Measurements from ENCODE around the gene FLT3. TPM values are rescaled to one million over a fixed set of nuclear protein-coding genes. Genes with fewer than 3 reads are reported as not detected.

The FLT3 gene
- total RNA-seq, 1 donor from 2014 or later: 0.07 TPM

DNA sequence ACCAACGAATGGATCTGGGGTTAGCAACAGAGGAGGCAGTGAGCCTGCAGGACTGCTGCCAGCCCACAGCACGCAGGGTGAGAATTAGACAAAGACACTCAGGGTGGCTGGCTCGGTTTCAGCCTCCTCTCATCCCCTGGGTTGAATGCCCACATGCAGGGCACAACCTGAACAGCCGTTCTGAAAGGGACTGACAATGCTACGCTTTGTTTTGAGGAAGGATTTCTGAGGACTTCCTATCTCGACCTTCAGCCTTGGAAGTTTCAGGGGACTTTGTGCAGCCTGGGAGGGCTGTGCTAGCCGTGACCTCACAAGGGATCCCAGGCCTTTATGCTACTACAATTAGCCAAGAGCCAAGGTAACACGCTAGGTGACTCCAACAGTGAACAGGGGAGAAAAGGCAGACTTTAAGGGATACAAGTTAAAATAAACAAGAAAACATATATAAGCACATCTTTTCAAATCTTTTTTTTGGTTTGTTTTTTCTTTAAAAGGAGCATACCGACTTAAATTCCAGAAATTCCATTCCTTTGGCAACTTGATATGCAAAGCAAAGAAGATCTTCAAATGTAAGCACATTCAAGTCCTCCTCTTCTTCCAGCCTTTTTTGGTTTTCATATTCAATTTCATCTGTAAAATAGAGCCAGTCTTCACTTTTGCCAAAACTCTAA, 77.4 kb downstream of the FLT3 start:
- no peak overlapping the region for H3K27ac Mint-ChIP-seq
- intact Hi-C loops (cut with micrococcal nuclease): no loop called here
- H3K36me3 Mint-ChIP-seq (ENCODE audit: low read depth): no peaks in the 10 kb centered on the region
- CTCF ChIA-PET: no interaction called here
- no peak for ATAC-seq (ENCODE audit: low read depth)
- no peaks in the 10 kb centered on the region for H3K9me3 Mint-ChIP-seq
- POLR2A ChIA-PET: no interaction called here
- TF ChIP-seq, protein P1, sequence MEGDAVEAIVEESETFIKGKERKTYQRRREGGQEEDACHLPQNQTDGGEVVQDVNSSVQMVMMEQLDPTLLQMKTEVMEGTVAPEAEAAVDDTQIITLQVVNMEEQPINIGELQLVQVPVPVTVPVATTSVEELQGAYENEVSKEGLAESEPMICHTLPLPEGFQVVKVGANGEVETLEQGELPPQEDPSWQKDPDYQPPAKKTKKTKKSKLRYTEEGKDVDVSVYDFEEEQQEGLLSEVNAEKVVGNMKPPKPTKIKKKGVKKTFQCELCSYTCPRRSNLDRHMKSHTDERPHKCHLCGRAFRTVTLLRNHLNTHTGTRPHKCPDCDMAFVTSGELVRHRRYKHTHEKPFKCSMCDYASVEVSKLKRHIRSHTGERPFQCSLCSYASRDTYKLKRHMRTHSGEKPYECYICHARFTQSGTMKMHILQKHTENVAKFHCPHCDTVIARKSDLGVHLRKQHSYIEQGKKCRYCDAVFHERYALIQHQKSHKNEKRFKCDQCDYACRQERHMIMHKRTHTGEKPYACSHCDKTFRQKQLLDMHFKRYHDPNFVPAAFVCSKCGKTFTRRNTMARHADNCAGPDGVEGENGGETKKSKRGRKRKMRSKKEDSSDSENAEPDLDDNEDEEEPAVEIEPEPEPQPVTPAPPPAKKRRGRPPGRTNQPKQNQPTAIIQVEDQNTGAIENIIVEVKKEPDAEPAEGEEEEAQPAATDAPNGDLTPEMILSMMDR (IDR thresholded peaks at IDR 0.05): no peak
- no peak overlapping the region for H3K4me3 Mint-ChIP-seq
- DNase-seq: no peak
- peaks cover 7% of the 10 kb centered on the region for H3K4me1 Mint-ChIP-seq
- H3K27me3 Mint-ChIP-seq: no peaks in the 10 kb centered on the region

DNA sequence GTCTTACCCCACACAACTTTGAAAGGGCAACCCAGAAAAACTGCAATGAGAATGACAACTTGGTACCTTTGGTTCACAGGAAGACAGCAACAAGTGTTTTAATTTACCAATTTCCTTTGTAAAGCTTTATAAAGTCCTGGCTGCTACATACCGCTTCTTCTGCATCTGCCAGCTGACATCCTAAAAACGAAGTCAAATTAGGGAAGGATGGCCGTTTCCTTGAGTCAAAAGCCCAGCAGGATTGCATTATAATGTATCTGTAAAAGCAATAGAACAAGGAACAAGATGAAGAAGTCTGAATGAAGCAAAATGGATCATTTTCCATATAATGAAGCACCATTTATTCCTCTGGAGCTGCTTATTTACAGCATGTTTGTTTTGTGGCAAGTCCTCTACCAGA, 86.1 kb downstream of the FLT3 start:
- Mint-ChIP-seq H3K27me3 (no peaks in the 10 kb centered on the region), H3K4me3 (no peak overlapping the region), H3K4me1 (peaks cover 15% of the 10 kb centered on the region), H3K27ac (no peak overlapping the region), H3K9me3 (no peaks in the 10 kb centered on the region), H3K36me3 (ENCODE audit: low read depth) (no peaks in the 10 kb centered on the region)
- TF ChIP-seq, protein P1 (IDR thresholded peaks at IDR 0.05): no peak
- ATAC-seq (ENCODE audit: low read depth) (no peak), DNase-seq (no peak)
- ChIA-PET POLR2A (interaction anchor here (0.7 kb wide), 1 partner anchor 28 kb away, joined by 8 read pairs; no protein-coding TSS in a partner anchor), CTCF (no interaction called here)
- intact Hi-C loops (cut with micrococcal nuclease): loop anchor here (5.0 kb wide), 2 partner anchors 33 to 123 kb away; partner anchors contain the start of gene PAN3

DNA sequence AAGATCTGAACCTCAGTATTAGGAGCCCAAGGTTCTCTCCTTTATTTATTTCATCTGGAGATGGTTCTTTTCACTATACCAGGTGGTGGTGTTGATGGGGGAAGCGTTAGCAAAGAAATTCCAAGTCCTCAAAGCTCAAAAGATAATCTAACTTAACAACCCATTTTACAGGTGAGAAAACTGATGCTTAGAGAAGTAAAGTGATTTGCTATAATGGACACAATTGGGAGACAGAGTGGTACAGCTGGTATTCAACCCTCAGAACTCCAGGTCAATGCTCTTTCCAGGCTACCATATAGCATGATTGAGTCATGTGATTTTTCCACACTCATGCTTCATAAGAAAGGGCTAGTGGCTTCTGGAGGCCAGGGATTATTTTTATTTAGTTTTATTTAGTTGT, 86.9 kb downstream of the FLT3 start:
- intact Hi-C loops (cut with micrococcal nuclease): loop anchor here (5.0 kb wide), 2 partner anchors 34 to 124 kb away; partner anchors contain the start of gene PAN3
- no peaks in the 10 kb centered on the region for H3K27me3 Mint-ChIP-seq
- no peaks in the 10 kb centered on the region for H3K9me3 Mint-ChIP-seq
- H3K4me1 Mint-ChIP-seq: peaks cover 15% of the 10 kb centered on the region
- ATAC-seq (ENCODE audit: low read depth) (no peak), DNase-seq (no peak)
- no peak overlapping the region for H3K27ac Mint-ChIP-seq
- H3K4me3 Mint-ChIP-seq: no peak overlapping the region
- no peaks in the 10 kb centered on the region for H3K36me3 Mint-ChIP-seq (ENCODE audit: low read depth)
- ChIA-PET CTCF (no interaction called here), POLR2A (interaction anchor here (0.7 kb wide), 1 partner anchor 29 kb away, joined by 8 read pairs; no protein-coding TSS in a partner anchor)
- TF ChIP-seq, protein P1 (IDR thresholded peaks at IDR 0.05): no peak

DNA sequence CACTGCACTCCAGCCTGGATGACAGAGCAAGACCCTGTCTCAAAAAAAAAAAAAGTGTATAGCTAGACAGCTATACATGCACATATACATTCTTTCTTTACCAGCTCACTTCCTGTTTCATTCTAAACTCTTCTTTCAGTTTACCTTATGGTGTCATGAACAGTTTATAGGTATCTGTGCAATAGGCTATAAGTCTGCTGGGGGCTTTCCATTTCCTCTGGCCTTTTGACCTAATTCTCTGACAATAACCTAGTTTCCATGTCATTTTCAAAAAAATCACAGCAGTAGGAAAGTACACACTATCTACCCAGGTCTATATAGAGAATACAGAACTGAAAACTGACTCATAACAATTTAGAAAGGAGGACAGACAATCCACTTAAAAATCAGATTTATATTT, 87.5 kb downstream of the FLT3 start:
- no peak overlapping the region for H3K4me3 Mint-ChIP-seq
- no peaks in the 10 kb centered on the region for H3K9me3 Mint-ChIP-seq
- H3K27me3 Mint-ChIP-seq: no peaks in the 10 kb centered on the region
- TF ChIP-seq, protein P1 (IDR thresholded peaks at IDR 0.05): no peak
- POLR2A ChIA-PET: interaction anchor here (0.5 to 1.4 kb wide), 3 partner anchors 45 to 126 kb away, joined by 3 to 5 read pairs (median 3); no protein-coding TSS in a partner anchor
- H3K36me3 Mint-ChIP-seq (ENCODE audit: low read depth): no peaks in the 10 kb centered on the region
- DNase-seq (no peak), ATAC-seq (ENCODE audit: low read depth) (peak; percentile 80)
- intact Hi-C loops (cut with micrococcal nuclease): loop anchor here (5.0 kb wide), 2 partner anchors 34 to 124 kb away; partner anchors contain the start of gene PAN3
- H3K27ac Mint-ChIP-seq: peak overlapping the region; percentile 3
- CTCF ChIA-PET: interaction anchor here (1.3 kb wide), 1 partner anchor 29 kb away, joined by 4 read pairs; no protein-coding TSS in a partner anchor
- H3K4me1 Mint-ChIP-seq: peaks cover 15% of the 10 kb centered on the region

DNA sequence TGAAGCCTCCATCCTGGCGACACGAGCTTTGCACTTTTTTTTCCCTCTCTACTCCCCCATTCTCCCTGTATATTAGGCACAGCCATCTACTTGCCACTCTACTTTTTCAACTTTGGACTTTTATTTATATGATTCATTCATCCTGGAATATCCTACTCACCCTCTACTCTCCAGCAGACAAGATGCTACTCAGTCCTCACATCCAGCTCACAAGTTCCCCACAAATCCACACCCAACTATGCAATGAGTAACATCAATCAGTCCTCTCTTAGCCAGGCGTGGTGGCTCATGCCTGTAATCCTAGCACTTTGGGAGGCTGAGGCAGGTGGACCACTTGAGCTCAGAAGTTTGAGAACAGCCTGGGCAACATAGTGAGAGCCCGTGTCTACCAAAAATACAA, 88.0 kb downstream of the FLT3 start:
- TF ChIP-seq, protein P1 (IDR thresholded peaks at IDR 0.05): no peak
- Mint-ChIP-seq H3K9me3 (no peaks in the 10 kb centered on the region), H3K4me1 (peaks cover 15% of the 10 kb centered on the region), H3K36me3 (ENCODE audit: low read depth) (no peaks in the 10 kb centered on the region), H3K4me3 (no peak overlapping the region), H3K27ac (peak overlapping the region; percentile 3), H3K27me3 (no peaks in the 10 kb centered on the region)
- POLR2A ChIA-PET: interaction anchor here (0.5 to 1.4 kb wide), 3 partner anchors 46 to 126 kb away, joined by 3 to 5 read pairs (median 3); no protein-coding TSS in a partner anchor
- no peak for DNase-seq
- intact Hi-C loops (cut with micrococcal nuclease): loop anchor here (5.0 kb wide), 2 partner anchors 35 to 125 kb away; partner anchors contain the start of gene PAN3
- CTCF ChIA-PET: interaction anchor here (1.3 kb wide), 1 partner anchor 28 kb away, joined by 4 read pairs; no protein-coding TSS in a partner anchor
- ATAC-seq (ENCODE audit: low read depth): no peak
